NT2/D1 (cell line): ENCODE measurements around the gene BRD9.

Source experiments
- SUZ12 ChIP-seq: IDR thresholded peaks from 2 replicates; pipeline ENCODE4 v1.6.1; 2011; ENCODE audit not compliant: insufficient read length, insufficient read depth; ENCODE audit errors: extremely low read depth
- YY1 ChIP-seq: IDR thresholded peaks from 2 replicates; pipeline ENCODE4 v1.6.1; 2011; ENCODE audit not compliant: insufficient read length, insufficient read depth
- ZNF274 ChIP-seq: IDR thresholded peaks from 2 replicates; pipeline ENCODE4 v1.6.1; 2011; ENCODE audit warnings: mild to moderate bottlenecking, low read depth, low read length

DNA sequence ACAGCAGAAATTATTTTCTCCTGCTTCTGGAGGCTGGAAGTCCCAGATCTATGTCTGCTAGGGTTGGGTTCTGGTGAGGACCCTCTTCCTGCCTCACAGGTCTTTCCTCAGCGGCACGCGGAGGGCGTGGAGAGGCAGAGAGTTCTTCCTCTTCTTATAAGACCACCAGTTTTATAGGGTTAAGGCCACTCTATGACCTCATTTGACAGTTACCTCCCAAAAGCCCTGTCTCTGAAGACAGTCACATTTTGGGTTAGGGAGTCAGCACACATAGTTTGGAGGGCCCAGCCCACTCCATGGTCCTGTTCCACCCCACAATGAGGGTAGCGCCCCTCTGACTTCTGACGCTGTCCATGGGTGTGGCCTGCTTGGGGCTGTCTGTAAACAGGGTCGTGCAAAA is 46.8 kb upstream of the BRD9 start:
- TF ChIP-seq SUZ12, result no peak
- TF ChIP-seq ZNF274, result no peak
- TF ChIP-seq YY1, result no peak
